ENCODE measurements around the gene PCDHA1.

DNA sequence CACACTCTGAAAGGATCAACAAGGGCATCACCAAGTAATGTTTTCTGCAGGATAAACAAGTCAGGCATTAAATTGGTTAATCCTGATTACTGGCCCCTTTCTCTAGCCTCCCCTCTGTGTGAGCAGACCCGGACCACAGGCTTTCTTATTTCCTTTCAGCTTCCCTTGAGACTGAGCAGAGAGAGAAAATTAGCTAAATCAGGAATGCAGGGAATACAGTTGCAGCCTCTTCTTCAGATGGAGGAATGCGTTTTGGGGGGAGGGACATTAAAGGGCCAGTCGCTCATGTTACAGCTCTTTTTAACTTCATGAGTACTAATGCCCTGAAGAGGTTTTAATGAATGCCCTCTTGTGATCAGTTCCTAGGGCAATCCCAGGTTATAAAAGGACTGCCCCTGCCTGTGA is 200.2 kb downstream of the PCDHA1 start:
- TF ChIP-seq BCL6 (CRISPR knock-in tag; IDR thresholded peaks at IDR 0.05) (no peak), TEAD3 (CRISPR knock-in tag; optimal IDR thresholded peaks at IDR 0.05; ENCODE audit: borderline replicate concordance) (no peak), TEAD2 (CRISPR knock-in tag; IDR thresholded peaks at IDR 0.05) (no peak)
